NCI-H128 (cell line): ENCODE data around the gene PLEKHA1.

Experiments
- DNase-seq: peaks from one replicate; lab custom pipeline; 2025; ENCODE audit not compliant: unreplicated experiment; lab: John Stamatoyannopoulos, UW

Gene PLEKHA1

GRCh38 chr10:122459561-122460273 is 85.2 kb downstream of the PLEKHA1 start:
- DNase-seq, result no peak

GRCh38 chr10:122460891-122461293 is 86.4 kb downstream of the PLEKHA1 start:
- DNase-seq, result no peak

GRCh38 chr10:122461367-122461728 is 86.8 kb downstream of the PLEKHA1 start, which contains the start of gene HTRA1:
Gene HTRA1, plus strand, starts transcription at chr10:122461553. Its CDS starts 100 bp downstream, at chr10:122461653.
- no peak for DNase-seq

- DNase-seq, result no peak
These were observed 87.4 kb downstream of the PLEKHA1 start for GRCh38 chr10:122461729-122462532.

GRCh38 chr10:122462533-122463465 is 88.3 kb downstream of the PLEKHA1 start:
- no peak for DNase-seq

GRCh38 chr10:122463466-122464249 is 89.2 kb downstream of the PLEKHA1 start:
- no peak for DNase-seq

GRCh38 chr10:122464250-122464510 is 89.7 kb downstream of the PLEKHA1 start:
- DNase-seq, result no peak

GRCh38 chr10:122464586-122464985 is 90.1 kb downstream of the PLEKHA1 start:
- DNase-seq, result no peak

- no peak for DNase-seq
These were observed 91.0 kb downstream of the PLEKHA1 start for GRCh38 chr10:122465401-122466040.

GRCh38 chr10:122466951-122467381 is 92.5 kb downstream of the PLEKHA1 start:
- DNase-seq, result no peak

- no peak for DNase-seq
These were observed 93.2 kb downstream of the PLEKHA1 start for GRCh38 chr10:122467701-122468100.

- DNase-seq, result no peak
These were observed 93.9 kb downstream of the PLEKHA1 start for GRCh38 chr10:122468307-122468925.

- DNase-seq, result no peak
These were observed 94.6 kb downstream of the PLEKHA1 start for GRCh38 chr10:122468926-122469781.

- no peak for DNase-seq
These were observed 95.3 kb downstream of the PLEKHA1 start for GRCh38 chr10:122469848-122470247.

GRCh38 chr10:122471531-122472177 is 97.1 kb downstream of the PLEKHA1 start:
- no peak for DNase-seq

GRCh38 chr10:122473116-122473515 is 98.6 kb downstream of the PLEKHA1 start:
- DNase-seq, result no peak

- DNase-seq, result no peak
These were observed 99.8 kb downstream of the PLEKHA1 start for GRCh38 chr10:122474131-122474818.

- no peak for DNase-seq
These were observed 100.6 kb downstream of the PLEKHA1 start for GRCh38 chr10:122475100-122475499.
